Endothelial cell of umbilical vein (primary cell): ENCODE data around the gene GABBR2.

Experiments used
- EZH2 ChIP-seq: IDR thresholded peaks from 2 replicates; pipeline ENCODE4 v1.6.1; 2012; ENCODE audit warnings: borderline replicate concordance, low read depth, mild to moderate bottlenecking, moderate library complexity, low read length, inconsistent platforms; ENCODE audit not compliant: severe bottlenecking
- FOS ChIP-seq: IDR thresholded peaks from 2 replicates; pipeline ENCODE4 v1.6.1; 2011; ENCODE audit warnings: mild to moderate bottlenecking, low read length, moderate library complexity, borderline replicate concordance; ENCODE audit not compliant: insufficient read depth
- GATA2 ChIP-seq: IDR thresholded peaks from 2 replicates; pipeline ENCODE4 v1.7.0; 2011; ENCODE audit warnings: low read depth, mild to moderate bottlenecking, moderate library complexity, mixed read lengths, low read length; ENCODE audit not compliant: insufficient read length, insufficient read depth
- JUN ChIP-seq: IDR thresholded peaks from 2 replicates; pipeline ENCODE4 v1.6.1; 2011; ENCODE audit warnings: borderline replicate concordance, low read depth; ENCODE audit not compliant: insufficient read length, insufficient read depth
- MYC ChIP-seq: IDR thresholded peaks from one replicate; pipeline ENCODE4 v1.6.1; 2011; ENCODE audit warnings: mild to moderate bottlenecking, low read depth, low read length
- POLR2A ChIP-seq: IDR thresholded peaks from 2 replicates; pipeline ENCODE4 v1.6.1; 2012; ENCODE audit warnings: low read depth, mild to moderate bottlenecking, control low read depth, low read length
- POLR2AphosphoS5 ChIP-seq: IDR thresholded peaks from 2 replicates; pipeline ENCODE4 v1.6.1; 2012; ENCODE audit warnings: low read depth, mild to moderate bottlenecking, control low read depth, low read length, moderate library complexity; ENCODE audit not compliant: insufficient read depth
- TF ChIP-seq, protein P1 (sequence below), 2 donors: IDR thresholded peaks; 1 replicate in 1 of 2; 2 replicates in 1 of 2; pipeline ENCODE4 v1.5.1; 2011; ENCODE audit warnings: low read length in 2 of 2, mild to moderate bottlenecking in 2 of 2, moderate library complexity in 2 of 2, control low read depth in 1 of 2, inconsistent platforms in 1 of 2, low read depth in 1 of 2; ENCODE audit not compliant: insufficient read depth in 1 of 2; ENCODE audit errors: extremely low read depth in 1 of 2
- TF ChIP-seq, protein P2 (sequence below): IDR thresholded peaks from 2 replicates; pipeline ENCODE4 v1.6.1; 2011; ENCODE audit not compliant: insufficient read depth, insufficient read length

DNA sequence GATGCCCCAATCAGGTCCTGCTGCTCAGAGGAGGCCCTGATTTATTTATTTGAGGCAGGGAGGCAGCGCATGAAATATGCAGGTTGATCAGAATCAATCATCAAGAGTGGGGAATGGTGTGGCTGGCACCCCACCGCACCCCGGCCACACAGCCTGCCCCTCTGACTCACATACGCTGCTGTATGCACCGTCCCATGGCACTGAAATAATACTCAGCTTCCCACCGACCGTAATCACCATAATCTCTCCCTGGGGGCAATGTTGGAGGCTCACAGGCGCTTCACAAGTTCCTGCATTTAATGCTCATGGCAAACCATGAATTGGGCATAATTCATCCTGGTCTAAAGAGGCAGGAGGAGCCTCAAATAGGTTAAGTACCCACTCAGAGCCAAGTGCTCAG lies 312.1 kb downstream of the GABBR2 start:
- TF ChIP-seq, protein P1, sequence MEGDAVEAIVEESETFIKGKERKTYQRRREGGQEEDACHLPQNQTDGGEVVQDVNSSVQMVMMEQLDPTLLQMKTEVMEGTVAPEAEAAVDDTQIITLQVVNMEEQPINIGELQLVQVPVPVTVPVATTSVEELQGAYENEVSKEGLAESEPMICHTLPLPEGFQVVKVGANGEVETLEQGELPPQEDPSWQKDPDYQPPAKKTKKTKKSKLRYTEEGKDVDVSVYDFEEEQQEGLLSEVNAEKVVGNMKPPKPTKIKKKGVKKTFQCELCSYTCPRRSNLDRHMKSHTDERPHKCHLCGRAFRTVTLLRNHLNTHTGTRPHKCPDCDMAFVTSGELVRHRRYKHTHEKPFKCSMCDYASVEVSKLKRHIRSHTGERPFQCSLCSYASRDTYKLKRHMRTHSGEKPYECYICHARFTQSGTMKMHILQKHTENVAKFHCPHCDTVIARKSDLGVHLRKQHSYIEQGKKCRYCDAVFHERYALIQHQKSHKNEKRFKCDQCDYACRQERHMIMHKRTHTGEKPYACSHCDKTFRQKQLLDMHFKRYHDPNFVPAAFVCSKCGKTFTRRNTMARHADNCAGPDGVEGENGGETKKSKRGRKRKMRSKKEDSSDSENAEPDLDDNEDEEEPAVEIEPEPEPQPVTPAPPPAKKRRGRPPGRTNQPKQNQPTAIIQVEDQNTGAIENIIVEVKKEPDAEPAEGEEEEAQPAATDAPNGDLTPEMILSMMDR (IDR thresholded peaks at IDR 0.05; ENCODE audit: extremely low read depth in 1 of 2, insufficient read depth in 1 of 2, low read depth in 1 of 2, low read length in 2 of 2), result no peak
- TF ChIP-seq MYC (no peak), FOS (no peak), EZH2 (no peak), POLR2A (no peak), GATA2 (no peak), POLR2AphosphoS5 (no peak), JUN (no peak)
- TF ChIP-seq, protein P2, sequence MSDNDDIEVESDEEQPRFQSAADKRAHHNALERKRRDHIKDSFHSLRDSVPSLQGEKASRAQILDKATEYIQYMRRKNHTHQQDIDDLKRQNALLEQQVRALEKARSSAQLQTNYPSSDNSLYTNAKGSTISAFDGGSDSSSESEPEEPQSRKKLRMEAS, result no peak
